ENCODE results near the gene FOXL2.

FOXL2 gene

DNA sequence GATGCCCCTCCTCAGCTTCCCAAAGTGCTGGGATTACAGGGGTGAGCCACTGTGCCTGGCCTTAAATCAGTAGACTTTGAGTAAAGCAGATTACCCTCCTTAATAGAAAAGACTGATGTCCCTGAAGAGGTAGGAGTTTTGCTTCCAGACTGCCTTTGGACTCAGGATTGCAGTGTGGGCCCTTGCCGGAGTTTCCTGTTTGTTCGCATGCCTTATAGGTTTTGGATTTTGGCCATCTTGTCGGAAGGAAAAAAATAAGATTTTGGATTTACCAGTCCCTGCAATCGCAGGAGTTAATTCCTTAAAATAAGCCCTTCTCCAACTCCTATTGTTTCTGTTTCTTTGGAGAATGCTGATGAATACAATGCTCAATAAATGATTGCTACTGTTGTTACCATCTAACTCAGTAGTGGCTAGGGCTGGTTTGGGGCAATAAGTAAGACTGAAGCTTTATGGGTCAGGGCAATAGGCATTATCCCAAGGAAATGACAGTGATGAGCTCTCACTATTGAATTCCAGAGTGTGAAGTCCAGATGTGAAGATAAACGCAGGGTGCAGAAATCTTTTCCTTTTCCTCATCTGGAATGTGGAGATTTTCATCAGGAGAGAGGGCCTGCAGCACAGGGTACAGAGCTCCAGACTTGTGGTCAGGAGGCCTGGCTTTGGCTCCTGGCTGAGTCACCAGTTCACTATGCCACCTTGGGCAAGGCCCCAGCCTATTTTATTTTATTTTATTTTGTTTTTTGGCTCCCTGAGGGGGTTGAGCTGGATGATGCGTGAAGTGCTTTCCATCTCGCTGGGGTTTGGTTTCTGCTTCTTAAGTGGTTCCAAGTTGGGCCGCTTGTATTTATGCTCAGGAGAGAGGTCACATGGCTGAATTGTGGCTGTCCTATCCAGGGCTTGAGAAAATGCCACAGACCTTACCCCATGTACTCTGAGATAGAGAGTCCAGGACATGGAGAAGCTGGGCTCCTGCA, 25.3 kb downstream of the FOXL2 start:
- no peak overlapping the region for H3K4me2 ChIP-seq (ENCODE audit: low read depth, low read length, poor library complexity, severe bottlenecking)
- H4K20me1 ChIP-seq (ENCODE audit: low read depth, low read length) = no peaks in the 10 kb centered on the region
- H3K9ac ChIP-seq (ENCODE audit: low read length) = no peak overlapping the region
- no peaks in the 10 kb centered on the region for H3F3A ChIP-seq (ENCODE audit: insufficient read depth)
- TF ChIP-seq, protein P1, sequence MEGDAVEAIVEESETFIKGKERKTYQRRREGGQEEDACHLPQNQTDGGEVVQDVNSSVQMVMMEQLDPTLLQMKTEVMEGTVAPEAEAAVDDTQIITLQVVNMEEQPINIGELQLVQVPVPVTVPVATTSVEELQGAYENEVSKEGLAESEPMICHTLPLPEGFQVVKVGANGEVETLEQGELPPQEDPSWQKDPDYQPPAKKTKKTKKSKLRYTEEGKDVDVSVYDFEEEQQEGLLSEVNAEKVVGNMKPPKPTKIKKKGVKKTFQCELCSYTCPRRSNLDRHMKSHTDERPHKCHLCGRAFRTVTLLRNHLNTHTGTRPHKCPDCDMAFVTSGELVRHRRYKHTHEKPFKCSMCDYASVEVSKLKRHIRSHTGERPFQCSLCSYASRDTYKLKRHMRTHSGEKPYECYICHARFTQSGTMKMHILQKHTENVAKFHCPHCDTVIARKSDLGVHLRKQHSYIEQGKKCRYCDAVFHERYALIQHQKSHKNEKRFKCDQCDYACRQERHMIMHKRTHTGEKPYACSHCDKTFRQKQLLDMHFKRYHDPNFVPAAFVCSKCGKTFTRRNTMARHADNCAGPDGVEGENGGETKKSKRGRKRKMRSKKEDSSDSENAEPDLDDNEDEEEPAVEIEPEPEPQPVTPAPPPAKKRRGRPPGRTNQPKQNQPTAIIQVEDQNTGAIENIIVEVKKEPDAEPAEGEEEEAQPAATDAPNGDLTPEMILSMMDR (IDR thresholded peaks at IDR 0.05; ENCODE audit: insufficient read depth, low read length, poor library complexity, severe bottlenecking) = no peak
- no peak for TF ChIP-seq EZH2phosphoT487 (conservative IDR thresholded peaks at IDR 0.05; ENCODE audit: low read length)
- no peaks in the 10 kb centered on the region for H3K79me2 ChIP-seq (ENCODE audit: insufficient read depth, low read length)
- H3K9me3 ChIP-seq (ENCODE audit: insufficient read depth, low read length) = no peaks in the 10 kb centered on the region
- H3K4me3 ChIP-seq (ENCODE audit: insufficient read depth, low read length, poor library complexity, severe bottlenecking) = no peak overlapping the region
- no peaks in the 10 kb centered on the region for H3K36me3 ChIP-seq (ENCODE audit: low read length)
- H3K27me3 ChIP-seq (ENCODE audit: low read length) = no peaks in the 10 kb centered on the region
- no peaks in the 10 kb centered on the region for H3K9me2 ChIP-seq (replicated peaks; ENCODE audit: insufficient read depth, low read length)
- H3K27ac ChIP-seq (ENCODE audit: low read depth, low read length) = no peak overlapping the region
- H2AFZ ChIP-seq (ENCODE audit: low read depth, low read length, severe bottlenecking) = no peak overlapping the region

DNA sequence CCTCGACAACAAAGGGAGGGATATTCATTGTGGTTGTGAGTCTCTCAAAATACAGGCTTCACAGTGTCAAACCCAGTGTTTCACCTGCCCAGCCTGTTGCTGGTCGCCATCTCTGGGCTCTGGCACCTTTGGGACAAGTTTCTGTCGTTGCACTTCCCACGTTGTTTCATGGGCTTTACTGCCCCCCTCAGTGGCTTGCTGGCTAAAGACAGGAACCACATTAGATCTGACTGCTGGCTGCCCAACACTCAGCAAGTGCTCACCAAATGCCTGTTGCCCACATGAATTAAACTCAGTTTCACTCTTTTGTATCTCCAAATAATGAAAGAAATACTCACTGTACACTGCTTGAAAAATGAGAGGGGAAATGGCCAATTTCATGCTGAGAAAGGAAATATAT, 27.6 kb downstream of the FOXL2 start:
- H2AFZ ChIP-seq (ENCODE audit: low read depth, low read length, severe bottlenecking) = no peak overlapping the region
- H3K27ac ChIP-seq (ENCODE audit: low read depth, low read length) = no peak overlapping the region
- H3K4me3 ChIP-seq (ENCODE audit: insufficient read depth, low read length, poor library complexity, severe bottlenecking) = no peak overlapping the region
- no peaks in the 10 kb centered on the region for H3K9me3 ChIP-seq (ENCODE audit: insufficient read depth, low read length)
- no peaks in the 10 kb centered on the region for H3K27me3 ChIP-seq (ENCODE audit: low read length)
- TF ChIP-seq, protein P1 (IDR thresholded peaks at IDR 0.05; ENCODE audit: insufficient read depth, low read length, poor library complexity, severe bottlenecking) = no peak
- no peak for TF ChIP-seq EZH2phosphoT487 (conservative IDR thresholded peaks at IDR 0.05; ENCODE audit: low read length)
- no peaks in the 10 kb centered on the region for H4K20me1 ChIP-seq (ENCODE audit: low read depth, low read length)
- no peak overlapping the region for H3K4me2 ChIP-seq (ENCODE audit: low read depth, low read length, poor library complexity, severe bottlenecking)
- H3F3A ChIP-seq (ENCODE audit: insufficient read depth) = no peaks in the 10 kb centered on the region
- H3K36me3 ChIP-seq (ENCODE audit: low read length) = no peaks in the 10 kb centered on the region
- H3K9ac ChIP-seq (ENCODE audit: low read length) = no peak overlapping the region
- no peaks in the 10 kb centered on the region for H3K79me2 ChIP-seq (ENCODE audit: insufficient read depth, low read length)
- no peaks in the 10 kb centered on the region for H3K9me2 ChIP-seq (replicated peaks; ENCODE audit: insufficient read depth, low read length)

DNA sequence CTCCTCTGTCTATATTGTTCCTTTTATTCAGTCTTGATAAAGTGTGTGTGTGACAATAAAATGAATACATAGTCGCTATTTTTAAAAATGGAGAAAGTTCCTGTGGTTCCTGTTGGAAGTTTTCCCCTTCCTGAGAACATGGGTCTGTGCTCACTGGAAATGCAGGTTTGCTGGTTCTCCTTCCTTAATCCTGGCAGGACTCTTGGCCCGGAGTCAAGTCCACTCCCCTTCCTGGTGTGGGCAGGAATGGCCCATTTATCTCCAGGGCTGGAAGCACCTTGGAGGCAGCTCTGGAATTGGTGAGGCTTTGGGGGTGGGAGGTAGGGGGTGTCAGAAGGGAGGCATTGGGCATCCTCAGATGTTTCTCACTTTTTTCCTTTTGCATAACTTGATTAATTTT, 30.1 kb downstream of the FOXL2 start:
- Histone ChIP-seq H3K27ac (ENCODE audit: low read depth, low read length) (no peak overlapping the region), H4K20me1 (ENCODE audit: low read depth, low read length) (no peaks in the 10 kb centered on the region), H3K27me3 (ENCODE audit: low read length) (no peaks in the 10 kb centered on the region), H3K9me2 (replicated peaks; ENCODE audit: insufficient read depth, low read length) (no peaks in the 10 kb centered on the region), H3K79me2 (ENCODE audit: insufficient read depth, low read length) (no peaks in the 10 kb centered on the region), H3K4me3 (ENCODE audit: insufficient read depth, low read length, poor library complexity, severe bottlenecking) (no peak overlapping the region), H3K4me2 (ENCODE audit: low read depth, low read length, poor library complexity, severe bottlenecking) (no peak overlapping the region), H3K9me3 (ENCODE audit: insufficient read depth, low read length) (no peaks in the 10 kb centered on the region), H3K36me3 (ENCODE audit: low read length) (no peaks in the 10 kb centered on the region), H2AFZ (ENCODE audit: low read depth, low read length, severe bottlenecking) (no peak overlapping the region), H3K9ac (ENCODE audit: low read length) (no peak overlapping the region), H3F3A (ENCODE audit: insufficient read depth) (no peaks in the 10 kb centered on the region)
- no peak for TF ChIP-seq EZH2phosphoT487 (conservative IDR thresholded peaks at IDR 0.05; ENCODE audit: low read length)
- TF ChIP-seq, protein P1 (IDR thresholded peaks at IDR 0.05; ENCODE audit: insufficient read depth, low read length, poor library complexity, severe bottlenecking) = no peak
